Neural progenitor cell (in vitro differentiated cells): Measurements from ENCODE around the gene UBLCP1.

ENCODE experiments used
- CTCF ChIP-seq: fragments of 200-600 bp; sonication (generic); IDR thresholded peaks from 2 replicates; pipeline ENCODE4 v1.5.1; 2017; ENCODE audit warnings: antibody characterized with exemption, mild to moderate bottlenecking
- EZH2 ChIP-seq: fragments of 200-600 bp; sonication (generic); IDR thresholded peaks from 2 replicates; pipeline ENCODE4 v1.6.1; 2017; ENCODE audit warnings: antibody characterized with exemption, mild to moderate bottlenecking, moderate library complexity

GRCh38 chr5:159273923-159274322 lies 10.8 kb downstream of the UBLCP1 start:
- no peak for TF ChIP-seq CTCF
- TF ChIP-seq EZH2: no peak
